ENCODE results near the gene SF3B5.

DNA sequence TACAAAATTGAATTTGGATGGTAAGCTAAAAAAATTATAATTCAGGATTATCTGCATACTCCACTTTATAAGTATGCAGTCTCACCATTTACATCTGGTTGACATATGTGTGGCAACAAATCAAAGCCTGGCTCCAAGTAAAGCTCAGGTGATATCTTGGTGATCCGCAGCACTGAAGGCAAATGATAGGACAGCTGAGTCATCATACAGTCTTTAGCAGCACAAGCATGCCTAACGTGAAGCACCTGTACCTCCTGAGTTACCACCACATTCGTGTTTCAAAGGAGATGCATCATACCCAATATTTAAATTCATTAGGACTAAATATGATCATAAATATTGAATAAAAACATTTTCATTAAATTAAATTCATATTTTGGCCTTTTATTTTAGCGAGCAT, 43.2 kb upstream of the SF3B5 start:
- TF ChIP-seq, protein P1, sequence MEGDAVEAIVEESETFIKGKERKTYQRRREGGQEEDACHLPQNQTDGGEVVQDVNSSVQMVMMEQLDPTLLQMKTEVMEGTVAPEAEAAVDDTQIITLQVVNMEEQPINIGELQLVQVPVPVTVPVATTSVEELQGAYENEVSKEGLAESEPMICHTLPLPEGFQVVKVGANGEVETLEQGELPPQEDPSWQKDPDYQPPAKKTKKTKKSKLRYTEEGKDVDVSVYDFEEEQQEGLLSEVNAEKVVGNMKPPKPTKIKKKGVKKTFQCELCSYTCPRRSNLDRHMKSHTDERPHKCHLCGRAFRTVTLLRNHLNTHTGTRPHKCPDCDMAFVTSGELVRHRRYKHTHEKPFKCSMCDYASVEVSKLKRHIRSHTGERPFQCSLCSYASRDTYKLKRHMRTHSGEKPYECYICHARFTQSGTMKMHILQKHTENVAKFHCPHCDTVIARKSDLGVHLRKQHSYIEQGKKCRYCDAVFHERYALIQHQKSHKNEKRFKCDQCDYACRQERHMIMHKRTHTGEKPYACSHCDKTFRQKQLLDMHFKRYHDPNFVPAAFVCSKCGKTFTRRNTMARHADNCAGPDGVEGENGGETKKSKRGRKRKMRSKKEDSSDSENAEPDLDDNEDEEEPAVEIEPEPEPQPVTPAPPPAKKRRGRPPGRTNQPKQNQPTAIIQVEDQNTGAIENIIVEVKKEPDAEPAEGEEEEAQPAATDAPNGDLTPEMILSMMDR (IDR thresholded peaks at IDR 0.05) = no peak
- TF ChIP-seq POLR2A (IDR thresholded peaks at IDR 0.05) = no peak

All from right lobe of liver (tissue), 4 donors.